Esophagus squamous epithelium (tissue), 4 donors: Measurements from ENCODE around the gene HOXA4.

Source experiments
- POLR2A ChIP-seq, 4 donors: fragments of 450-650 bp; IDR thresholded peaks; one replicate each; pipeline ENCODE4 v1.6.1; 2017; ENCODE audit warnings: antibody characterized with exemption in 4 of 4, mild to moderate bottlenecking in 4 of 4, moderate library complexity in 3 of 4
- TF ChIP-seq, protein P1 (sequence below), 6 experiments: fragments of 450-650 bp in 4 of 6; fragments of 200-600 bp in 2 of 6; sonication (generic) in 2 of 6; IDR thresholded peaks; one replicate each; pipeline ENCODE4 v1.5.1; 2016 to 2019; ENCODE audit warnings: antibody characterized with exemption in 6 of 6, mild to moderate bottlenecking in 4 of 6, moderate library complexity in 4 of 6

DNA sequence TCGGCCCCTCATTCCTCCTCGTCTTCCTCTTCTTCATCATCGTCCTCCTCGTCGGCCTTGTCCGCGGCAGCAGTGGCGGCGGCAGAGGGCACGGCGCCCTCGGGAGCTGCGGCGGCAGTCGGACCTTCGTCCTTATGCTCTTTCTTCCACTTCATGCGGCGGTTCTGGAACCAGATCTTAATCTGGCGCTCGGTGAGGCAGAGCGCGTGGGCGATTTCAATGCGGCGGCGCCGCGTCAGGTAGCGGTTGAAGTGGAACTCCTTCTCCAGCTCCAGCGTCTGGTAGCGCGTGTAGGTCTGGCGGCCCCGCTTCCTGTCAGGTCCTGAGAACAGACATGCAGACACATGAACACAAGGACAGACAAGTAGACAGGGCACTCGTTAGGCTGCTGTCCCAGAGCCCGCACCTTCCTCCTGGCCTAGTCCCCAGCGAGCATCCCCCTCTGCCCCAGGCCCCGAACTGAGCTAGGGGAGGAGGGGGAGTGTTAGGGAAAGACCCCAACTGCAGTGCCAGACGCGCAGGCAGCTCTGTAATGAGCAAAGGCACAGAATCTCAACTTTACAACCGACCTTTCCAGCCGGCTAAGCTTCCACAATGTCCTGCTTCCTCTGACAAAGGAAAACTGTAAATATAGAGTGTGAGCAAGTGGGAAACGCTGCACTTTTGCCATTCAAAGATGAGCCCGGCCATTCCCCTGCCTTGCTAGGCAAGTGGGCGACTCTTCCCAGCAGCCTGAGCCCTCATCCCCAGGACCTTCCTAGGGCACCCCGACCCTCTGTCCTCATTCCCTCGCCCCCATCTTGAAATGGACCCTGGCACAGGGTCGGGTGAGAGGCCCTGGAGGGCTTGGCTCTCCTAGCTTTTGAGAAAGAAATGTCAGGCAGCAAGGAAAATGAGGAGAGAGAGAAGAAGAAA, 24.6 kb upstream of the HOXA4 start:
- TF ChIP-seq, protein P1, sequence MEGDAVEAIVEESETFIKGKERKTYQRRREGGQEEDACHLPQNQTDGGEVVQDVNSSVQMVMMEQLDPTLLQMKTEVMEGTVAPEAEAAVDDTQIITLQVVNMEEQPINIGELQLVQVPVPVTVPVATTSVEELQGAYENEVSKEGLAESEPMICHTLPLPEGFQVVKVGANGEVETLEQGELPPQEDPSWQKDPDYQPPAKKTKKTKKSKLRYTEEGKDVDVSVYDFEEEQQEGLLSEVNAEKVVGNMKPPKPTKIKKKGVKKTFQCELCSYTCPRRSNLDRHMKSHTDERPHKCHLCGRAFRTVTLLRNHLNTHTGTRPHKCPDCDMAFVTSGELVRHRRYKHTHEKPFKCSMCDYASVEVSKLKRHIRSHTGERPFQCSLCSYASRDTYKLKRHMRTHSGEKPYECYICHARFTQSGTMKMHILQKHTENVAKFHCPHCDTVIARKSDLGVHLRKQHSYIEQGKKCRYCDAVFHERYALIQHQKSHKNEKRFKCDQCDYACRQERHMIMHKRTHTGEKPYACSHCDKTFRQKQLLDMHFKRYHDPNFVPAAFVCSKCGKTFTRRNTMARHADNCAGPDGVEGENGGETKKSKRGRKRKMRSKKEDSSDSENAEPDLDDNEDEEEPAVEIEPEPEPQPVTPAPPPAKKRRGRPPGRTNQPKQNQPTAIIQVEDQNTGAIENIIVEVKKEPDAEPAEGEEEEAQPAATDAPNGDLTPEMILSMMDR (IDR thresholded peaks at IDR 0.05) = no peak
- TF ChIP-seq POLR2A (IDR thresholded peaks at IDR 0.05) = no peak
